Measurements from ENCODE around the gene SYCP2L. TPM values are rescaled to one million over a fixed set of nuclear protein-coding genes. Genes with fewer than 3 reads are reported as not detected.

Gene SYCP2L
- total and polyA plus RNA-seq, 2 of the 8 experiments (the other 6 are each of a cell fraction or from before 2014, with no cell fraction given), result 1.7 to 4.2 TPM

- Histone ChIP-seq H3K4me3 (ENCODE audit: extremely low read depth in 1 of 4, insufficient read depth in 2 of 4, low read depth in 3 of 4, low read length in 4 of 4) (no peak overlapping the region), H3K9me3 (ENCODE audit: insufficient read depth in 2 of 2, low read depth in 1 of 2, low read length in 1 of 2) (no peaks in the 10 kb centered on the region), H3K9ac (replicated peaks in 1 of 4; ENCODE audit: extremely low read depth in 1 of 4, low read depth in 3 of 4, low read length in 3 of 4) (no peak overlapping the region), H3K14ac (ENCODE audit: insufficient read length) (no peak overlapping the region), H3K27me3 (replicated peaks in 1 of 4; ENCODE audit: control insufficient read depth in 3 of 4, extremely low read depth in 1 of 4, insufficient read depth in 3 of 4, low read length in 3 of 4) (no peaks in the 10 kb centered on the region), H2BK20ac (ENCODE audit: low read length) (no peak overlapping the region), H2AK5ac (ENCODE audit: low read depth, low read length) (no peak overlapping the region), H3K23me2 (ENCODE audit: low read depth, low read length) (no peaks in the 10 kb centered on the region), H2BK15ac (ENCODE audit: low read length) (no peak overlapping the region), H4K5ac (ENCODE audit: insufficient read length, low read depth, low read length) (no peak overlapping the region), H3K27ac (ENCODE audit: low read depth, low read length) (no peak overlapping the region), H3K4ac (replicated peaks; ENCODE audit: insufficient read length, low read depth, low read length) (no peak overlapping the region), H3K4me2 (ENCODE audit: insufficient read depth in 1 of 2, low read depth in 2 of 2, low read length in 2 of 2) (no peak overlapping the region), H3K36me3 (ENCODE audit: control insufficient read depth in 2 of 4, insufficient read depth in 4 of 4, low read length in 3 of 4) (peaks cover 0 to 3% (median 0%) of the 10 kb centered on the region in 4 experiments; a peak in 1 of 8 replicates), H2BK12ac (ENCODE audit: low read depth, low read length) (no peak overlapping the region), H4K91ac (replicated peaks; ENCODE audit: insufficient read length, low read length) (no peak overlapping the region), H3K56ac (replicated peaks; ENCODE audit: insufficient read length, low read depth, low read length) (no peak overlapping the region), H4K20me1 (replicated peaks in 1 of 2; ENCODE audit: control insufficient read depth in 1 of 2, insufficient read depth in 2 of 2, low read length in 2 of 2) (no peaks in the 10 kb centered on the region), H2BK120ac (replicated peaks; ENCODE audit: low read depth, low read length) (no peak overlapping the region), H3K79me2 (ENCODE audit: control insufficient read depth in 1 of 2, insufficient read depth in 2 of 2, low read length in 2 of 2) (no peaks in the 10 kb centered on the region), H3K23ac (ENCODE audit: insufficient read length) (no peak overlapping the region), H3K18ac (ENCODE audit: extremely low read depth, low read length) (no peak overlapping the region), H3K79me1 (ENCODE audit: low read depth, low read length) (no peaks in the 10 kb centered on the region), H2BK5ac (ENCODE audit: low read depth, low read length) (no peak overlapping the region), H3K4me1 (replicated peaks in 1 of 4; ENCODE audit: control insufficient read depth in 3 of 4, insufficient read depth in 4 of 4, low read length in 3 of 4) (no peaks in the 10 kb centered on the region), H4K8ac (ENCODE audit: extremely low read depth, insufficient read depth, low read length) (no peak overlapping the region), H2AFZ (ENCODE audit: low read length) (no peak overlapping the region)
- no peak for FAIRE-seq
- ChIA-PET POLR2A (ENCODE audit: partially characterized antibody) (no interaction called here), CTCF (ENCODE audit: partially characterized antibody) (interaction anchor here (0.6 to 1.4 kb wide), 4 partner anchors 21 to 515 kb away, joined by 3 to 5 read pairs (median 4); partner anchors contain the start of gene SYCP2L)
- TF ChIP-seq GTF2F1 (IDR thresholded peaks at IDR 0.05; ENCODE audit: borderline replicate concordance, low read depth, low read length) (no peak), JUN (IDR thresholded peaks at IDR 0.05; ENCODE audit: low read depth, low read length) (no peak), EZH2 (IDR thresholded peaks at IDR 0.05; ENCODE audit: low read depth, low read length, severe bottlenecking) (no peak), ASH2L (IDR thresholded peaks at IDR 0.05; ENCODE audit: low read length) (no peak)
- 92% methylated on average over 1 of the region's 1 CpG; no CpG with 5 or more reads in 1 of the 2 experiments for WGBS, 2 experiments (ENCODE audit: extremely low coverage in 1 of 2, insufficient coverage in 1 of 2, insufficient read length in 1 of 2, insufficient replicate concordance in 2 of 2, low coverage in 1 of 2, low lambda C conversion rate in 2 of 2, missing lambda C conversion rate in 1 of 2)
- DNase-seq (ENCODE audit: low read depth in 1 of 2, low spot score in 2 of 2), result no peak
These were observed 46.3 kb downstream of the SYCP2L start for GRCh38 chr6:10933126-10933525.
